HepG2 (cell line): ENCODE results near the gene CAPG. TPM values are rescaled to one million over a fixed set of nuclear protein-coding genes. Genes with fewer than 3 reads are reported as not detected.

Experiments used
- ATAC-seq: fragments of 200-7000 bp; cut with Tn5 transposase; 3 replicates; pipeline ENCODE4 v1.9.1; 2020; ENCODE audit warnings: mild to moderate bottlenecking, moderate library complexity
- BruUV-seq: library from RNA; stranded (reverse); fragments of 400-500 nt; replicated peaks from 2 replicates; lab custom pipeline; 2021; lab: Mats Ljungman, UMichigan
- CTCF ChIA-PET: fragments of 300-600 bp; formaldehyde crosslinking; extraction: SDS; loops from one replicate; lab custom pipeline; 2021; ENCODE audit warnings: low total read pairs, inconsistent platforms, low intra/inter-chr PET ratio; lab: Yijun Ruan, JAX
- POLR2A ChIA-PET: fragments of 350-600 bp; sonication (Branson Sonifier 250); formaldehyde crosslinking; loops from one replicate; lab custom pipeline; 2020; ENCODE audit warnings: antibody characterized with exemption, inconsistent platforms; lab: Yijun Ruan, JAX
- DNase-seq: peaks from one replicate; pipeline ENCODE4 v3.0.0-alpha.2; 2015; ENCODE audit warnings: low spot score
- FAIRE-seq: peaks from 3 replicates; lab custom pipeline; 2011; peaks lifted over from hg19 to GRCh38; lab: Jason Lieb, UNC
- H2AFZ ChIP-seq: one replicate; pipeline ENCODE4 v1.6.1; 2011; ENCODE audit warnings: low read length, inconsistent platforms
- H3K27ac ChIP-seq: fragments of 300-600 bp; 3 replicates; pipeline ENCODE4 v1.8.0; 2011; ENCODE audit warnings: mixed run types, mild to moderate bottlenecking, mixed read lengths, low read length, inconsistent platforms; ENCODE audit not compliant: insufficient read depth; ENCODE audit errors: extremely low read length
- H3K27me3 ChIP-seq, 2 experiments: fragments of 200-600 bp in 1 of 2; 2 replicates in 1 of 2; 3 replicates in 1 of 2; pipeline versions ENCODE4 v1.6.0 to v1.8.0; 2011; ENCODE audit warnings: low read length in 2 of 2, mild to moderate bottlenecking in 2 of 2, moderate library complexity in 2 of 2, inconsistent platforms in 1 of 2; ENCODE audit not compliant: insufficient read depth in 2 of 2, control insufficient read depth in 1 of 2
- H3K36me3 ChIP-seq, 2 experiments: fragments of 200-600 bp in 1 of 2; replicated peaks in 1 of 2; 2 replicates in 1 of 2; 3 replicates in 1 of 2; pipeline versions ENCODE4 v1.5.1 to v1.8.0; 2011; ENCODE audit warnings: low read length in 2 of 2, inconsistent platforms in 1 of 2; ENCODE audit not compliant: insufficient read depth in 2 of 2, control insufficient read depth in 1 of 2
- H3K4me1 ChIP-seq: 2 replicates; pipeline ENCODE4 v1.5.1; 2012; ENCODE audit warnings: low read length, inconsistent platforms; ENCODE audit not compliant: insufficient read depth
- H3K4me2 ChIP-seq: 2 replicates; pipeline ENCODE4 v1.6.0; 2011; ENCODE audit warnings: low read depth, low read length, inconsistent platforms
- H3K4me3 ChIP-seq, 3 experiments: fragments of 200-600 bp in 1 of 3; sonication (generic), shearing (Covaris generic) in 1 of 3; replicated peaks in 1 of 3; 2 replicates each; pipeline ENCODE4 v1.5.1; 2011 to 2016; ENCODE audit warnings: low read length in 3 of 3, inconsistent platforms in 2 of 3, low read depth in 2 of 3, mild to moderate bottlenecking in 2 of 3, control low read depth in 1 of 3, mixed read lengths in 1 of 3; ENCODE audit not compliant: insufficient read depth in 1 of 3
- H3K79me2 ChIP-seq: one replicate; pipeline ENCODE4 v1.6.1; 2011; ENCODE audit warnings: low read length, inconsistent platforms; ENCODE audit not compliant: insufficient read depth
- H3K9ac ChIP-seq: 2 replicates; pipeline ENCODE4 v1.6.0; 2011; ENCODE audit warnings: mild to moderate bottlenecking, low read depth, low read length, inconsistent platforms; ENCODE audit not compliant: insufficient read depth
- H3K9me3 ChIP-seq: 2 replicates; pipeline ENCODE4 v1.5.1; 2012; ENCODE audit warnings: mild to moderate bottlenecking, low read length
- H4K20me1 ChIP-seq: 2 replicates; pipeline ENCODE4 v1.6.0; 2011; ENCODE audit warnings: inconsistent platforms, mild to moderate bottlenecking, low read length, moderate library complexity; ENCODE audit not compliant: insufficient read depth
- HHEX ChIP-seq: IDR thresholded peaks from 2 replicates; pipeline ENCODE4 v1.6.1; 2016; ENCODE audit warnings: control low read depth
- NFE2L1 ChIP-seq: sonication (generic); formaldehyde crosslinking; IDR thresholded peaks from 2 replicates; pipeline ENCODE4 v1.4.0; 2020; ENCODE audit warnings: missing genetic modification reagents, mild to moderate bottlenecking, borderline replicate concordance
- REXO4 ChIP-seq: sonication (generic); formaldehyde crosslinking; IDR thresholded peaks from 2 replicates; pipeline ENCODE4 v1.8.0; 2022; ENCODE audit warnings: missing genetic modification reagents, mild to moderate bottlenecking, borderline replicate concordance
- RORA ChIP-seq: sonication (generic); formaldehyde crosslinking; IDR thresholded peaks from 2 replicates; pipeline ENCODE4 v1.5.0; 2020; ENCODE audit warnings: mild to moderate bottlenecking, missing genetic modification reagents, moderate library complexity
- TCF7 ChIP-seq: sonication (generic); IDR thresholded peaks from 2 replicates; pipeline ENCODE4 v1.6.1; 2016; ENCODE audit warnings: antibody characterized with exemption, low read depth
- ZSCAN12 ChIP-seq: sonication (generic); formaldehyde crosslinking; IDR thresholded peaks from 2 replicates; pipeline ENCODE4 v1.9.0; 2021; ENCODE audit warnings: mild to moderate bottlenecking, missing genetic modification reagents
- WGBS: methylation state at CpG from one replicate; pipeline ENCODE4 v1.1.6; 2017; ENCODE audit warnings: low lambda C conversion rate; 5-methylcytosine and 5-hydroxymethylcytosine counted together
- in situ Hi-C: cut with HindIII; loops from 2 replicates; pipeline ENCODE4 v1.10.0; 2017; ENCODE audit warnings: low pct_unique_long_range_greater_than_20kb; ENCODE audit not compliant: extremely low pct_ligation_motif_present
- intact Hi-C: fragments of 100-400 bp; cut with micrococcal nuclease; formaldehyde crosslinking; loops from one replicate; pipeline ENCODE4 v1.10.0; 2022; ENCODE audit not compliant: unreplicated experiment
- polyA plus RNA-seq, 8 experiments: library from polyadenylated mRNA; depleted of rRNA in 3 of 8; stranded (reverse) in 7 of 8; unstranded in 1 of 8; fragments of >200 nt; fragmentation: Illumina TruSeq in 4 of 8; extraction: Trizol in 4 of 8; gene quantifications; 2 replicates each; pipeline versions ENCODE4 v1.2.1 to v1.2.3, GENCODE V29; 2011 to 2016; ENCODE audit warnings: low read depth in 4 of 8, missing spikeins in 1 of 8, mixed read lengths in 1 of 8; ENCODE audit not compliant: insufficient read depth in 1 of 8
- total RNA-seq, 5 experiments: library from RNA; depleted of rRNA; stranded (reverse); fragments of >200 nt; fragmentation: Illumina TruSeq; extraction: Trizol; gene quantifications; 2 replicates each; pipeline ENCODE4 v1.2.3, GENCODE V29; 2016; ENCODE audit warnings: low read depth in 1 of 5
- TF ChIP-seq, protein P1 (sequence below): sonication (generic); formaldehyde crosslinking; IDR thresholded peaks from 2 replicates; pipeline ENCODE4 v1.4.0; 2020; ENCODE audit warnings: low read depth, mild to moderate bottlenecking, missing genetic modification reagents

The CAPG gene
- total and polyA plus RNA-seq, 2 of the 13 experiments (the other 11 are each of a cell fraction or from before 2014, with no cell fraction given), result 12.7 to 18.2 TPM

DNA sequence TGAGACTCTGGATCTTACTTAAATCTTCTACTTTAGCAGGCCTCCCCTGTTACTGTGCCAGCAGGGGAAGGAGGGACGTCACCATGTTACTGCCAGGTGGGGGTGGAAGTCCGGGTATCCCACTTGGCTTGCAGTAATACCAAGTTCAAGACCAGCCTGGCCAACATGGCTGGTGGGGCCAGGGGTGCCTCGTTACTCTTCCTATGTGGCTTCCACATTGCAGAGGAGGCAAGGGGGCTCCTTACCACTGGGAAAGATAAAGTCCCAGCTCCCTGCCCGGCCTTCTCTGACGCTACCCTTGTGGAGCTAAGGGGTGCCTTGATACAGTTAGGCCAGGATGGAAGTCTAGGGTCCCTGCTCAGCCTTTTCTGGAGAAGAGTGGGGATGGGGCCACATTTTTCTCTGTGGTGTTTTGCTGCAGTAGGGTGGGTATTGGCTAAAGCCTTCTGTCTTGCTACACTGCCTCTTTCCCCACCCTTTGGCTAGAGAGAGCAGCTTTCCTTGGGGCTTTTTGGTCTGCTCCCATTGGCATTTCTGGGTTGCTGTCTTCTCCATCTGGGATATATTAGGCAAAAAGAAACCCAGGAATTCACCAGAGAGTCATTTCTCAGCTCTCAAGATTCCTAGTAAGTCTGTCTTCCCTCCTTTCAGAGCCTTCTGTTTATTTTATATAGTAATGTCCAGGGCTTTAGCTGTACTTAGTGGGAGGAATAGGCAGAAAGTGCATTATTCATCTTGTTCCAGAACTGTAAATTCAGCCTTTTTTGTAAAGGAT is 33.7 kb downstream of the CAPG start:
- no peak for ATAC-seq
- H3K79me2 ChIP-seq, result no peaks in the 10 kb centered on the region
- H3K9me3 ChIP-seq, result peaks cover 6% of the 10 kb centered on the region; the same call in 1 of the 2 replicates
- in situ Hi-C loops, result no loop called here
- H3K4me2 ChIP-seq, result no peak overlapping the region
- FAIRE-seq, result no peak
- ChIA-PET CTCF (no interaction called here), POLR2A (interaction anchor here (1.1 to 2.2 kb wide), 2 partner anchors 11 to 69 kb away, joined by 3 to 6 read pairs; no protein-coding TSS in a partner anchor)
- H4K20me1 ChIP-seq, result no peaks in the 10 kb centered on the region
- no peak overlapping the region for H3K9ac ChIP-seq
- DNase-seq, result no peak
- no peak overlapping the region for H2AFZ ChIP-seq
- BruUV-seq, result no TSS peak
- peaks cover 1 to 4% of the 10 kb centered on the region in 2 experiments; a peak in 3 of 5 replicates for H3K36me3 ChIP-seq
- H3K27ac ChIP-seq, result no peak overlapping the region
- TF ChIP-seq ZSCAN12 (CRISPR knock-in tag), result no peak
- TF ChIP-seq REXO4 (CRISPR knock-in tag), result no peak
- no peak for TF ChIP-seq TCF7
- TF ChIP-seq, protein P1, sequence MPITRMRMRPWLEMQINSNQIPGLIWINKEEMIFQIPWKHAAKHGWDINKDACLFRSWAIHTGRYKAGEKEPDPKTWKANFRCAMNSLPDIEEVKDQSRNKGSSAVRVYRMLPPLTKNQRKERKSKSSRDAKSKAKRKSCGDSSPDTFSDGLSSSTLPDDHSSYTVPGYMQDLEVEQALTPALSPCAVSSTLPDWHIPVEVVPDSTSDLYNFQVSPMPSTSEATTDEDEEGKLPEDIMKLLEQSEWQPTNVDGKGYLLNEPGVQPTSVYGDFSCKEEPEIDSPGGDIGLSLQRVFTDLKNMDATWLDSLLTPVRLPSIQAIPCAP (CRISPR knock-in tag), result no peak
- TF ChIP-seq RORA (CRISPR knock-in tag), result no peak
- no peak for TF ChIP-seq HHEX (CRISPR knock-in tag)
- no peak for TF ChIP-seq NFE2L1
- TF ChIP-seq, all 625 proteins: peak for 0
- no peaks in the 10 kb centered on the region for H3K27me3 ChIP-seq
- no peak overlapping the region for H3K4me3 ChIP-seq
- WGBS, result 94% methylated on average over 4 of the region's 5 CpGs
- no peaks in the 10 kb centered on the region for H3K4me1 ChIP-seq
- intact Hi-C loops, result no loop called here
